Thoracic aorta (tissue), 2 donors: ENCODE results near the gene IL17RC. TPM values are rescaled to one million over a fixed set of nuclear protein-coding genes. Genes with fewer than 3 reads are reported as not detected.
"Not testable (repeated sequence)": the region's sequence is repeated elsewhere in the genome, so short reads cannot be mapped to it uniquely, and the experiment has no call there.

Experiments
- ATAC-seq: fragments of 150-250 bp; one replicate; pipeline ENCODE4 v1.8.0; 2017; ENCODE audit warnings: low read depth; ENCODE audit not compliant: insufficient number of reproducible peaks, low FRiP score
- DNase-seq: peaks from one replicate; pipeline ENCODE4 v3.0.0-alpha.2; 2020; ENCODE audit warnings: low spot score
- H3K27ac ChIP-seq, 2 donors: fragments of 200-600 bp; sonication (generic); 1 replicate in 1 of 2; 2 replicates in 1 of 2; pipeline ENCODE4 v1.5.1; 2016; ENCODE audit warnings: mild to moderate bottlenecking in 2 of 2, moderate library complexity in 2 of 2
- H3K27me3 ChIP-seq: fragments of 200-600 bp; sonication (generic); replicated peaks from 2 replicates; pipeline ENCODE4 v1.6.0; 2016; ENCODE audit warnings: mild to moderate bottlenecking; ENCODE audit not compliant: insufficient read depth
- H3K36me3 ChIP-seq: fragments of 200-600 bp; sonication (generic); one replicate; pipeline ENCODE4 v1.5.1; 2016
- H3K4me1 ChIP-seq, 2 donors: fragments of 200-600 bp; sonication (generic); 1 replicate in 1 of 2; 2 replicates in 1 of 2; pipeline versions ENCODE4 v1.5.1 to v1.6.0; 2016; ENCODE audit warnings: low read depth in 2 of 2, mild to moderate bottlenecking in 1 of 2; ENCODE audit not compliant: control insufficient read depth in 1 of 2
- H3K4me3 ChIP-seq: fragments of 200-600 bp; sonication (generic); 2 replicates; pipeline ENCODE4 v1.5.1; 2016; ENCODE audit warnings: mild to moderate bottlenecking
- H3K9me3 ChIP-seq: fragments of 200-600 bp; sonication (generic); 2 replicates; pipeline ENCODE4 v1.5.1; 2016
- total RNA-seq, 2 donors: library from RNA; depleted of rRNA; stranded (reverse); fragments of >200 nt; gene quantifications; one replicate each; pipeline versions ENCODE4 v1.1.0 to v1.2.3, GENCODE V29; 2016
- TF ChIP-seq, protein P1 (sequence below): fragments of 200-600 bp; sonication (generic); IDR thresholded peaks from one replicate; pipeline ENCODE4 v1.5.1; 2019; ENCODE audit warnings: antibody characterized with exemption

Gene IL17RC
- total RNA-seq, 2 donors from 2014 or later: 52.2 to 59.4 TPM

DNA sequence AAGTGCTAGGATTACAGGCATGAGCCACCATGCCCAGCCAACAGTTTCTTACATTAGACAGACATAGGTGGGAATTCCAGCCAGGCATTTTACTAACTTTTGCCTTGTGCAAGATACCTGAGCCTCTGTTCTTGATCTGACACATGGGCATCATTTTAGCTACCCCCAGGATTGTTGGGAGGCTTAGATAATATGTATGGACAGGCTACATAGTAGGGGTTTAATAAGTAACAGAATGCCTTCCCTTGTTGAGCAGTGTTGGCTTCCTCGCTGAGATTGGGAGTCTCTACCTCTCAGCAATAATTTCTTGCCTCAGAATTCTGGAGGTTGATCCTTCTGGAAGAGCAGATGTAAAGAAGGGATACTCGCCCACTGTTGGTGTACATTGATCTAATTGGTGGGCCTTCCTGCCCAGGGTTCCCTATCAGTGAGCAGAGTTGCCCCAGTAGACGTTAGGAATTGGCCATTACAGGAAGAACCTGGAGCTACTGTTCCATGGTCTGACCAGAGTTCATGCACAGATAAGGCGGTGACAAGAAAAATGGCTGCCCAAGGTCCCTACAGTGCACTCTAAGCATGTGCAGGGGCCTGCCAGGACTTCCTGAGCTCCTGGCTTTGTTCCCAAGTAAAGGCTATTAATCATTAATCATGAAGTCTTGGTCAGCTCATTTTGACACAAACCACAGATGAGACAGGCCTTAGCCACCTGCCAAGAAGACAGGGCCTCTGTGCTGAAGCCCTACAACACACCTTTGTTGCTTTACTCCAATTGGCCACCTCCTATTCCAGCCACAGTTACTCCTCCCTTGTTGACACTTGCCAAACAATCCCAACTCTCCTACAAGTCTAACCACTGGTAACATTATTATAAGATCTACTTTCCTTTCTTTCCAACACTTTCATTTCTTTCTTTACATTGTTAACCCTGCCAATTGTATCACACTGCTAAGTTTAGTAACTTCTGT lies 19.2 kb upstream of the IL17RC start:
- ATAC-seq (no peak), DNase-seq (no peak)
- peaks cover 5 to 32% of the 10 kb centered on the region in 2 donors for H3K4me1 ChIP-seq
- H3K4me3 ChIP-seq: no peak overlapping the region
- no peaks in the 10 kb centered on the region for H3K9me3 ChIP-seq
- TF ChIP-seq, protein P1, sequence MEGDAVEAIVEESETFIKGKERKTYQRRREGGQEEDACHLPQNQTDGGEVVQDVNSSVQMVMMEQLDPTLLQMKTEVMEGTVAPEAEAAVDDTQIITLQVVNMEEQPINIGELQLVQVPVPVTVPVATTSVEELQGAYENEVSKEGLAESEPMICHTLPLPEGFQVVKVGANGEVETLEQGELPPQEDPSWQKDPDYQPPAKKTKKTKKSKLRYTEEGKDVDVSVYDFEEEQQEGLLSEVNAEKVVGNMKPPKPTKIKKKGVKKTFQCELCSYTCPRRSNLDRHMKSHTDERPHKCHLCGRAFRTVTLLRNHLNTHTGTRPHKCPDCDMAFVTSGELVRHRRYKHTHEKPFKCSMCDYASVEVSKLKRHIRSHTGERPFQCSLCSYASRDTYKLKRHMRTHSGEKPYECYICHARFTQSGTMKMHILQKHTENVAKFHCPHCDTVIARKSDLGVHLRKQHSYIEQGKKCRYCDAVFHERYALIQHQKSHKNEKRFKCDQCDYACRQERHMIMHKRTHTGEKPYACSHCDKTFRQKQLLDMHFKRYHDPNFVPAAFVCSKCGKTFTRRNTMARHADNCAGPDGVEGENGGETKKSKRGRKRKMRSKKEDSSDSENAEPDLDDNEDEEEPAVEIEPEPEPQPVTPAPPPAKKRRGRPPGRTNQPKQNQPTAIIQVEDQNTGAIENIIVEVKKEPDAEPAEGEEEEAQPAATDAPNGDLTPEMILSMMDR: no peak
- H3K27me3 ChIP-seq: no peaks in the 10 kb centered on the region
- H3K36me3 ChIP-seq: peaks cover 7% of the 10 kb centered on the region
- peak overlapping the region in 1 of 2 donors; percentile 23 for H3K27ac ChIP-seq

DNA sequence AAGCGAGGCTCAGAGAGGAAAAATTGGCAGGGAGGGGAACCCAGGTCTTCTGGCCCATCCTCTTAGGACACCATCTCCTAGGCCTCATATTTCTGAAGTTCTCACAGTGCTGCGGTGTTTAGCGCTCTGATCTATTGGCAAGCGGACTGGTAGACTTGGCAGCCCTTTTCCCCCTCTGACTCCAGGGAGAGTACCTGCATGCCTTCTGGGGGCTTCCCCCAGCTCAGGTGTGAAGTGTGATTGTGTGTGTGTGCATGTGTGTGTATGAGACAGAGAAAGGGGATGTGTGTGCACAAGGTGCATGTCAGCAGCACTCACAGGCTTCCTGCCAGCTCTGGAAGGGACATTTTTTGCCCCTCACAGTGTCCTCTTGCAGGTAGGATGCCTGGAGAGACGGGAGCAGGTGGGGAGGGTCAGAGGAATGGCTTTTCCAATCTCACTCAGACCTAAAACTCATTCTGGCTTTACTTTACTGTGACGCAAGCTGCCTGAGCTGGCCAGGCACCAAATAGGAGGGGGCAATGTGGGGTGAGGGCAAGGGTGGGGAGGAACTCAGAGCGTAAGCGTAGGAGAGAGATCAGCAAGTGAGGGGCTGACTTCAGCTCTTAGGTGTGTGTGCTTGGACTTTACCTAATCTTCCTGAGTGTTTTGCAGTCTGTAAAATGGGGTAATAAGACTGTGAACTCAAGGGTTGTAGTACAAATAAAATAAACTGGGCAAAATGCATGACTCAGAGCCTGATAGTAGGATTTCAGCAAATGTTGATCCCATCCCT lies 18.2 kb upstream of the IL17RC start:
- no peak for ATAC-seq
- Histone ChIP-seq H3K27ac (peak overlapping the region in 1 of 2 donors; percentile 23), H3K4me1 (peaks cover 5 to 41% of the 10 kb centered on the region in 2 donors), H3K4me3 (no peak overlapping the region), H3K27me3 (no peaks in the 10 kb centered on the region), H3K9me3 (no peaks in the 10 kb centered on the region), H3K36me3 (no peaks in the 10 kb centered on the region)
- TF ChIP-seq, protein P1: no peak
- no peak for DNase-seq

DNA sequence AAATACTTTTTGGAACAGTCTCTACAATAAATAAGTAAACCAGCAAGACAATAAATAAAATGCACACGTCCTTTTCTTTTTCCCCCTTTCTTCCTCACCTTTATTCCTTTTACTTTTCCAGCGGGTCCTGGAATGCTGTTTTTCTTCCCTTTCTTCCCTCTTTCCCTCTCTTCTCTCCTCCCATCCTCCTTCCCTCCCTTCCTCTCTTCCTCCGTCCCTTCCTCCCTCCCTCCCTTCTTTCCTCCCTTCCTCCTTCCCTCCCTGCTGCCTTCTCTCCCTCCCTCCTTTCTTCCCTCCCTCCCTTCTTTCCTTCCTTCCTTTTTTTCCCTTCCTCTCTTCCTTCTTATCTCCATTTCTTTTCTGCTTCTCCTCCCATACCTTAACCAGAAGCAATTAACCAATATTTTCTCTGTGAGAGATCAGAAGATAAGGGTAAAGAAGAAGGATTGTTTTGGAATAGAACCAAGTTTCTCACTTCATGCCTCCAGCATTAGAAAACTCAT lies 17.6 kb upstream of the IL17RC start:
- H3K4me1 ChIP-seq: peaks cover 5 to 38% of the 10 kb centered on the region in 2 donors
- TF ChIP-seq, protein P1: no peak
- no peak for DNase-seq
- H3K36me3 ChIP-seq: no peaks in the 10 kb centered on the region
- H3K4me3 ChIP-seq: no peak overlapping the region
- H3K9me3 ChIP-seq: no peaks in the 10 kb centered on the region
- H3K27me3 ChIP-seq: no peaks in the 10 kb centered on the region
- H3K27ac ChIP-seq: no peak overlapping the region
- ATAC-seq: no peak

DNA sequence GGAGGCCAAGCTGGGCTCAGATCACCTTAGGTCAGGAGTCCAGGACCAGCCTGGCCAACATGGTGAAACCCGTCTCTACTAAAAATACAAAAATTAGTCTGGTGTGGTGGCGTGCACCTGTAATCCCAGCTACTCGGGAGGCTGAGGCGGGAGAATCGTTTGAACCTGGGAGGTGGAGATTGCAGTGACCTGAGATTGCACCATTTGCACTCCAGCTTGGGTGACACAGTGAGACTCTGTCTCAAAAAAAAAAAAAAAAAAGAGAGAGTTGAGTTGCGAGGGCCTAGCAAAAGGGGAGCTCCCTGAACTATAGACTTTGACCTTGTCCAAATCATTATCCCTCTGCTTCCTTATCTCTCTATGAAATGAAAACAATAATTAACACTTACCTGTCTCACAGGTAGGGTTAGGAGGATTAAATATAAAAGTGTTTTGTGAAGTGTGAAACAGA lies 15.9 kb upstream of the IL17RC start:
- H3K36me3 ChIP-seq, DNase-seq, H3K4me3 ChIP-seq, H3K9me3 ChIP-seq, H3K27me3 ChIP-seq, ATAC-seq, H3K27ac ChIP-seq: not testable (repeated sequence)
- peaks cover 5 to 38% of the 10 kb centered on the region in 2 donors for H3K4me1 ChIP-seq

DNA sequence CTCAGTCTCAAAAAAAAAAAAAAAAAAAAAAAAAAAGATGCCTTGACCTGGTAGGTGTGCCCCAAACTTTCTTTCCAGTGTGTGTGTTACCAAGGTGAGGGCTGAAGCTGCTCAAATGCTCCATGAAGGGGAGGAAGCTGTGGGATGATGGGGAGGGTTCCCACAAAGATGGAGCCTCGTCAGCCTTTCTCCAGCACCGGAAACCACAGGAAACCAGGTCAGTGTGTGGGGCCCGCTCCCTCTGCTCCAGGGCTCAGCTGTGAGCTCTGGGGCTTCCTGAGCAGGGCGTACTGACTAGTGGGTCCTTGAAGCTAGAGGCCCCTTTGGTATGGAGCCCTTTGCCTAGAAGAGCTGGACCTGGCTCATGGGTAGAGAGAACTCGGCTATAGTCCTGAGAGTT lies 14.9 kb upstream of the IL17RC start:
- TF ChIP-seq, protein P1: no peak
- Histone ChIP-seq H3K4me1 (peaks cover 5 to 38% of the 10 kb centered on the region in 2 donors), H3K36me3 (no peaks in the 10 kb centered on the region), H3K27ac (peak overlapping the region in 1 of 2 donors; percentile 76), H3K27me3 (no peaks in the 10 kb centered on the region), H3K4me3 (peak overlapping the region; percentile 67), H3K9me3 (no peaks in the 10 kb centered on the region)
- ATAC-seq (no peak), DNase-seq (no peak)
